Liver (tissue), 9 donors: ENCODE measurements around the gene PELI3. TPM values are rescaled to one million over a fixed set of nuclear protein-coding genes. Genes with fewer than 3 reads are reported as not detected.

Source experiments
- DNase-seq: peaks from one replicate; pipeline ENCODE4 v3.0.0-alpha.2; 2017; ENCODE audit warnings: low spot score
- H3K27ac ChIP-seq, 2 donors: one replicate each; pipeline ENCODE4 v1.7.0; 2013; ENCODE audit warnings: inconsistent platforms in 2 of 2, low read length in 2 of 2, control low read depth in 1 of 2, low read depth in 1 of 2, mild to moderate bottlenecking in 1 of 2
- H3K27me3 ChIP-seq, 4 donors: one replicate each; pipeline versions ENCODE4 v1.6.1 to v1.7.0; 2013; ENCODE audit warnings: low read length in 3 of 4, inconsistent platforms in 1 of 4, mild to moderate bottlenecking in 1 of 4, moderate library complexity in 1 of 4; ENCODE audit not compliant: control insufficient read depth in 4 of 4, insufficient read depth in 4 of 4
- H3K36me3 ChIP-seq, 4 donors: one replicate each; pipeline versions ENCODE4 v1.6.1 to v1.7.0; 2013; ENCODE audit warnings: low read length in 3 of 4, mild to moderate bottlenecking in 3 of 4, low read depth in 1 of 4, moderate library complexity in 1 of 4; ENCODE audit not compliant: control insufficient read depth in 4 of 4, insufficient read depth in 3 of 4
- H3K4me1 ChIP-seq, 4 donors: one replicate each; pipeline versions ENCODE4 v1.6.1 to v1.7.0; 2013; ENCODE audit warnings: low read length in 3 of 4, mild to moderate bottlenecking in 3 of 4, moderate library complexity in 1 of 4; ENCODE audit not compliant: control insufficient read depth in 4 of 4, insufficient read depth in 4 of 4
- H3K4me3 ChIP-seq, 3 donors: one replicate each; pipeline versions ENCODE4 v1.6.1 to v1.7.0; 2013; ENCODE audit warnings: low read length in 3 of 3, control low read depth in 1 of 3, low read depth in 1 of 3, mild to moderate bottlenecking in 1 of 3
- H3K9ac ChIP-seq, 2 donors: one replicate each; pipeline ENCODE4 v1.7.0; 2013; ENCODE audit warnings: low read length in 2 of 2, mild to moderate bottlenecking in 2 of 2, moderate library complexity in 2 of 2, control low read depth in 1 of 2, low read depth in 1 of 2
- H3K9me3 ChIP-seq, 4 donors: one replicate each; pipeline versions ENCODE4 v1.6.1 to v1.7.0; 2013; ENCODE audit warnings: low read length in 3 of 4; ENCODE audit not compliant: control insufficient read depth in 4 of 4
- EGR1 ChIP-seq, 2 donors: IDR thresholded peaks; 2 replicates each; pipeline ENCODE4 v1.6.1; 2016 to 2018; ENCODE audit warnings: antibody characterized with exemption in 2 of 2, low read depth in 2 of 2
- FOXA2 ChIP-seq: IDR thresholded peaks from 2 replicates; pipeline ENCODE4 v1.6.1; 2016; ENCODE audit warnings: antibody characterized with exemption
- HNF4A ChIP-seq, 2 donors: conservative IDR thresholded peaks; 2 replicates each; pipeline ENCODE4 v1.6.1; 2016; ENCODE audit warnings: antibody characterized with exemption in 2 of 2, mild to moderate bottlenecking in 2 of 2
- HNF4G ChIP-seq: IDR thresholded peaks from 2 replicates; pipeline ENCODE4 v1.6.1; 2016; ENCODE audit warnings: antibody characterized with exemption
- MAX ChIP-seq: IDR thresholded peaks from 2 replicates; pipeline ENCODE4 v1.6.1; 2016; ENCODE audit warnings: antibody characterized with exemption
- RAD21 ChIP-seq, 2 donors: IDR thresholded peaks; 2 replicates each; pipeline ENCODE4 v1.6.1; 2016; ENCODE audit warnings: antibody characterized with exemption in 2 of 2, mild to moderate bottlenecking in 2 of 2
- SP1 ChIP-seq: IDR thresholded peaks from 2 replicates; pipeline ENCODE4 v1.6.1; 2018; ENCODE audit warnings: antibody characterized with exemption, mild to moderate bottlenecking
- TAF1 ChIP-seq: conservative IDR thresholded peaks from 2 replicates; pipeline ENCODE4 v1.6.1; 2016; ENCODE audit warnings: antibody characterized with exemption, mild to moderate bottlenecking
- ZBTB33 ChIP-seq: IDR thresholded peaks from 2 replicates; pipeline ENCODE4 v1.6.1; 2016; ENCODE audit warnings: antibody characterized with exemption
- whole genome bisulfite sequencing: extraction: QIAGEN DNeasy Blood & Tissue Kit; methylation state at CpG from one replicate; pipeline ENCODE4 v1.1.7; 2013; 5-methylcytosine and 5-hydroxymethylcytosine counted together
- polyA plus RNA-seq, 2 donors: library from polyadenylated mRNA; stranded (reverse) in 1 of 2; unstranded in 1 of 2; fragments of 200-250 nt in 1 of 2; fragments of >200 nt in 1 of 2; fragmentation: Nextera tagmentation in 1 of 2; extraction: Ambion mirVana in 1 of 2; gene quantifications; one replicate each; pipeline versions ENCODE4 v1.2.1 to v1.2.3, GENCODE V29; 2013 to 2015
- total RNA-seq, 2 donors: library from RNA; depleted of rRNA; stranded (reverse); fragments of >200 nt; gene quantifications; one replicate each; pipeline ENCODE4 v1.2.3, GENCODE V29; 2014
- TF ChIP-seq, protein P1 (sequence below): fragments of 150-350 bp; IDR thresholded peaks from 2 replicates; pipeline ENCODE4 v1.5.1; 2017; ENCODE audit warnings: improper control_type of control experiment, low read depth, low read length; ENCODE audit not compliant: missing input control
- donor health status: healthy.
- donor health status: healthy.
- donor health status: healthy.
- donor health status: healthy.
- donor health status: healthy.

Gene PELI3
- total and polyA plus RNA-seq, 4 donors, result 1.7 to 5.4 (median 2.1) TPM

DNA sequence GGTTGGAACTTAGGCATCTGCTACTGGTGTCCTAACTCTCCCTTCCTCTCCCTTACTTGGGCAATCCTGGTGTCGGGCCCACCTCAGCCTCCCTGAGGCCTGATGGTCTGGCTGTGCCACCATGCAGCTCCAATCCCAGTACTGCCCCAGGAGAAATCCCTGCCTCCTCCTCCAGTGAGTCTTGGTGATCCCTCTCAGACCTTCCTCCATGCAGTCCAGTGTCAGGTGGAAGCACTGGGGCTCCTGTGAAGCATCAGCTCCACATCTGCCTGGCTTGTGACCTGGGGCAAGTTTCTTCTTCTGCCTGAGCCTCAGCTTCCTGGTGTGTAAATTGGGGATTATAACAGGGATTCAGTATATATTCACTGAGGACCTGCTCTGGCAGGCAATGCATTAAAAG, 1.8 kb upstream of the PELI3 start:
- Histone ChIP-seq H3K9me3 (no peaks in the 10 kb centered on the region), H3K4me3 (no peak overlapping the region), H3K36me3 (no peaks in the 10 kb centered on the region), H3K27ac (no peak overlapping the region), H3K9ac (no peak overlapping the region), H3K27me3 (no peaks in the 10 kb centered on the region), H3K4me1 (peaks cover 4 to 16% (median 10%) of the 10 kb centered on the region in 4 donors)
- 95% methylated on average over 1 of the region's 1 CpG for WGBS
- DNase-seq, result no peak
- TF ChIP-seq, protein P1, sequence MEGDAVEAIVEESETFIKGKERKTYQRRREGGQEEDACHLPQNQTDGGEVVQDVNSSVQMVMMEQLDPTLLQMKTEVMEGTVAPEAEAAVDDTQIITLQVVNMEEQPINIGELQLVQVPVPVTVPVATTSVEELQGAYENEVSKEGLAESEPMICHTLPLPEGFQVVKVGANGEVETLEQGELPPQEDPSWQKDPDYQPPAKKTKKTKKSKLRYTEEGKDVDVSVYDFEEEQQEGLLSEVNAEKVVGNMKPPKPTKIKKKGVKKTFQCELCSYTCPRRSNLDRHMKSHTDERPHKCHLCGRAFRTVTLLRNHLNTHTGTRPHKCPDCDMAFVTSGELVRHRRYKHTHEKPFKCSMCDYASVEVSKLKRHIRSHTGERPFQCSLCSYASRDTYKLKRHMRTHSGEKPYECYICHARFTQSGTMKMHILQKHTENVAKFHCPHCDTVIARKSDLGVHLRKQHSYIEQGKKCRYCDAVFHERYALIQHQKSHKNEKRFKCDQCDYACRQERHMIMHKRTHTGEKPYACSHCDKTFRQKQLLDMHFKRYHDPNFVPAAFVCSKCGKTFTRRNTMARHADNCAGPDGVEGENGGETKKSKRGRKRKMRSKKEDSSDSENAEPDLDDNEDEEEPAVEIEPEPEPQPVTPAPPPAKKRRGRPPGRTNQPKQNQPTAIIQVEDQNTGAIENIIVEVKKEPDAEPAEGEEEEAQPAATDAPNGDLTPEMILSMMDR, result no peak
- TF ChIP-seq RAD21 (IDR thresholded peaks at IDR 0.05) (no peak), HNF4G (no peak), HNF4A (conservative IDR thresholded peaks at IDR 0.05) (no peak), EGR1 (IDR thresholded peaks at IDR 0.05; ENCODE audit: low read depth in 2 of 2) (no peak), FOXA2 (no peak), MAX (no peak), SP1 (no peak), TAF1 (no peak)

GRCh38 chr11:66465373-66466224, 1.1 kb upstream of the PELI3 start:
- DNase-seq, result no peak
- 71% methylated on average over 19 of the region's 19 CpGs for WGBS
- no peak for TF ChIP-seq ZBTB33
- TF ChIP-seq HNF4G, result no peak
- Histone ChIP-seq H3K4me3 (peak overlapping the region in 1 of 3 donors; percentile 90), H3K36me3 (no peaks in the 10 kb centered on the region), H3K9ac (no peak overlapping the region), H3K27me3 (no peaks in the 10 kb centered on the region), H3K4me1 (peaks cover 4 to 16% (median 10%) of the 10 kb centered on the region in 4 donors), H3K27ac (no peak overlapping the region), H3K9me3 (no peaks in the 10 kb centered on the region)

DNA sequence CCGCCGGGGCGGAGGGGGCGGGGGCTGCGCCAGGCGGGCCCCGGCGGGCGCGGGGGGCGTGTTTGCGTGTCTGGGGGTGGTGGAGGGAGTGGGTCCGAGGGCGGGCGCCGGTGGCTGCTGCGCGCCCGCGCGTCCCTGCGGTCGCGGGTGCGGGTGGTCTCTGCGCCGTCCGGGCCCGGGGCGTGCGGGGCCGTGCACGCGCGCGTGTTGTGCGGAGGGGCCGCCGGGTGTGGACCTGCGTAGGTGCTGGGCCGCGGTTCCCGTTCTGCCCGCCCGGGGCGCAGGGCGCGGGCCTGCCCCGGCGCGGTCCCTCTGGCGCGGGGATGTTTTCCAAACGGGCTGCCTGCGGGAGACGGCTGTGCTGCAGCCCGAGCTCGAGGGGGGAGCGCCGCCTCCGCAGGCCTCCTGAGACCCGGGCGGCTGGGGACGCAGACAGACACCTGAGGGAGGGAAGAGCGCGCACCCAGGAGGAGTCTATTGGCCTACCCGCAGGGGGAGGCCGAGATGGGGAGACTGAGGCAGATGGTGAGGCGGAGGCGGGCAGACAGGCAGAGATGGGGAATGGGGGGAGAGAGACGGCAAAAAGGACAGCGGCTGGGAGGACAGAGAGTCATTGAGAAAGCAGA, 442 bp downstream of the PELI3 start:
- Histone ChIP-seq H3K27ac (no peak overlapping the region), H3K4me3 (peak overlapping the region; percentile 28 to 90 (median 44)), H3K9me3 (no peaks in the 10 kb centered on the region), H3K36me3 (peaks cover 0 to under 1% (median 0%) of the 10 kb centered on the region in 4 donors), H3K9ac (no peak overlapping the region), H3K4me1 (peaks cover 4 to 16% (median 10%) of the 10 kb centered on the region in 4 donors), H3K27me3 (no peaks in the 10 kb centered on the region)
- WGBS, result 3% methylated on average over 72 of the region's 72 CpGs
- DNase-seq, result no peak
- TF ChIP-seq SP1, result no peak
- TF ChIP-seq, protein P1, result peak; percentile 36
